H1 (cell line): ENCODE data around the gene MYPOP. TPM values are rescaled to one million over a fixed set of nuclear protein-coding genes. Genes with fewer than 3 reads are reported as not detected.

Source experiments
- CHD1 ChIP-seq: IDR thresholded peaks from 2 replicates; pipeline ENCODE4 v1.6.1; 2012; ENCODE audit warnings: low read depth, low read length, improper control_type of control experiment
- CHD7 ChIP-seq: fragments of 300-600 bp; sonication (generic); IDR thresholded peaks from 2 replicates; pipeline ENCODE4 v1.7.1; 2012; ENCODE audit warnings: low read length, moderate library complexity, mild to moderate bottlenecking, inconsistent platforms; ENCODE audit not compliant: insufficient replicate concordance
- CTCF ChIP-seq, 3 experiments: IDR thresholded peaks; 1 replicate in 2 of 3; 2 replicates in 1 of 3; pipeline versions ENCODE4 v1.5.1 to v1.6.1; 2011; ENCODE audit warnings: low read length in 3 of 3, mild to moderate bottlenecking in 3 of 3, inconsistent platforms in 2 of 3, low read depth in 1 of 3, moderate library complexity in 1 of 3; ENCODE audit not compliant: insufficient read depth in 1 of 3; ENCODE audit errors: control extremely low read depth in 1 of 3
- RFX5 ChIP-seq: IDR thresholded peaks from 2 replicates; pipeline ENCODE4 v1.6.1; 2011; ENCODE audit warnings: low read depth, low read length, improper control_type of control experiment, borderline replicate concordance
- SAP30 ChIP-seq: fragments of 300-600 bp; sonication (generic); IDR thresholded peaks from 2 replicates; pipeline ENCODE4 v1.7.1; 2012; ENCODE audit warnings: low read length, moderate library complexity, mild to moderate bottlenecking, inconsistent platforms; ENCODE audit not compliant: insufficient read depth, insufficient replicate concordance
- TAF7 ChIP-seq: optimal IDR thresholded peaks from 2 replicates; pipeline ENCODE3; 2011; ENCODE audit warnings: low read depth, mild to moderate bottlenecking, inconsistent platforms, low read length, moderate library complexity, borderline replicate concordance
- YY1 ChIP-seq: IDR thresholded peaks from 2 replicates; pipeline ENCODE4 v1.6.1; 2011; ENCODE audit warnings: low read depth, mild to moderate bottlenecking, low read length
- polyA plus RNA-seq, 7 experiments: library from polyadenylated mRNA; depleted of rRNA in 3 of 7; stranded (reverse) in 5 of 7; unstranded in 2 of 7; fragments of >200 nt in 5 of 7; fragments of 200-250 nt in 2 of 7; gene quantifications; 1 replicate in 5 of 7; 2 replicates in 1 of 7; 4 replicates in 1 of 7; pipeline versions ENCODE4 v1.2.1 to v1.2.3, GENCODE V29; 2011 to 2013; ENCODE audit warnings: missing spikeins in 2 of 7, mixed read lengths in 2 of 7
- total RNA-seq: library from RNA; stranded (reverse); fragmentation: NEBNext Ultra II Directional; extraction: Animal tissue kit (Norgen Biotek cat#: 25700); gene quantifications from 2 replicates; pipeline ENCODE4 v1.2.1, GENCODE V29; 2021

The MYPOP gene
- total and polyA plus RNA-seq, 2 of the 8 experiments (the other 6 are each of a cell fraction or from before 2014, with no cell fraction given): 3.2 to 11.1 TPM

GRCh38 chr19:45881909-45882528 lies 20.4 kb downstream of the MYPOP start (continued):
- TF ChIP-seq CHD7 (no peak), CTCF (IDR thresholded peaks at IDR 0.05; ENCODE audit: control extremely low read depth in 1 of 3, insufficient read depth in 1 of 3, low read depth in 1 of 3, low read length in 3 of 3) (no peak), YY1 (no peak), CHD1 (no peak), RFX5 (no peak), TAF7 (no peak), SAP30 (peak; percentile 11)
